GM18511 (cell line): Measurements from ENCODE around the gene CDYL2.

Experiments used
- ATAC-seq: cut with Tn5 transposase; IDR thresholded peaks from one replicate; pipeline ENCODE4 v1.9.1; 2021; ENCODE audit warnings: mild to moderate bottlenecking, moderate library complexity; ENCODE audit not compliant: unreplicated experiment

Gene CDYL2

DNA sequence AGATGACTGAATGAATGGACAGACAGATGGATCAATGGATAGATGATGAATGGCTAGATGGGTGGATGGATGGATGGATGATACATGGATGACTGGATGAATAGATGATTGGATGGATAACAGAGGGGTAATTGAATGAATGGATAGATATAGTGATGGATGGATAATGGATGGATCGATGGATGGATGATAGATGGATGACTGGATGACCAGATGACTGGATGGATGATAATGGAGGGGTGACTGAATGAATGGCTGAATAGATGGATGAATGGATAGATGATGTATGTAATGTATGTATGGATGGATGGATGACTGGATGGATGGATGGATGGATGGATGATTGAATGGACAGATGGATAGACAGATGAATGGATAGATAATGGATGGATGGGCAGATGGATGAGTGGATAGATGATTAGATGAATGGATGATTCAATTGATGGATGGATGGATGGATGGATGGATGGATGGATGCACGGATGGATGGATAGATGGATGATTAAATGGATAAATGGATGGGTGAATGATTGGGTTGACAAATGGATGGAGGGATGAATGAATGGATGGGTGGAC, 87.7 kb downstream of the CDYL2 start:
- no peak for ATAC-seq

DNA sequence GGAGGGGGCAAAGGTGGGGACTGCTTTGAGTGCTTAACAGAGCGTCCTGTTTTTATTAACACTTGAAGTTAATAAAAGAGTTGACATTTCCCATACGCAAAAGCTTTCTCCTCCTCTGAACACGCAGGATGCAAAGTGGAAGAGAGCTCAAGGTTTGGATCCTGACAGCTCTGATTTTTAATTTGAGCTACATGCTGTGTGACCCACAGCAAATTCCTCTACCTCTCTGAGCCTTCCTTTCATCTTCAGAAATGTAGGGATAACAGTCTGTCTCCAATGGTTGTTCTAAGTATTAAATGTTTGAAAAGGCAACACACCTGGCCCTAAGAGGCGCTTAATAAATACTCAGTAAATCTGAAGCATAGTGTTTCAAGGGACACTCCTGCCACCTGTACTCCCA, 93.0 kb downstream of the CDYL2 start:
- no peak for ATAC-seq

DNA sequence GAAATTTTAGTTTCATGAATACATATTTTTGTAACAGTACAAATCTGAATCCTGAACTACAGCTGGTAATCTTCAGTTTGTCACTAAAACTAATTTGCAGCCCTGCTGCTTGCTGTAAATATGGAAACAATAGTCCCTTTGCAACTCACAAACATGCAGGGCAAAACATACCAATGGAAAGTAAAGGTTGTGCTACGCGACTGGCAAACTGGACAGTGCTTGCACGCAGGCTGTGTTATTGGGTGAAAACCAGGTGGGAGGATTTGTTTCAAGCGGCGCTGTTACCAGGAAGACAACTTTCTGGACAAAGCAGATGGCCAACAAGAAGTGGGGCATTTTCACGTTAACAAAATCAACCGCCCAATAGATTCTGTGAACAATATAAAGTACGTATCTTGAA, 93.5 kb downstream of the CDYL2 start:
- ATAC-seq: peak; percentile 54

DNA sequence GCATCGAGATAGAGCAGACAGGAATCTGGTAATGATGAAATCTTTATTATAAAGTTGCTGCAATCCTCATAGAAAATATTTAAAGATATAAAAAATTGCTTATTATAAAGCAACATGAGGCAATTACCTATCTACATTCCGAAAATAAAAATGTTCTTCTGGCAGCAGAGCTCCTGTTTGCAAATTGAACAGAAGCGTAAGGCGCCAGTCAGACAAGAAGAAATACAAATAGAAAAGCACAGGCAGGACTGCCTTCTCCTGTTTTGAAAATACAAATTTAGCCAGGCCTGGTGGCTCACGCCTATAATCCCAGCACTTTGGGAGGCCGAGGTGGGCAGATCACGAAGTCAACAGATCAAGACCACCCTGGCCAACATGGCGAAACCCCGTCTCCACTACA, 95.6 kb downstream of the CDYL2 start:
- no peak for ATAC-seq

DNA sequence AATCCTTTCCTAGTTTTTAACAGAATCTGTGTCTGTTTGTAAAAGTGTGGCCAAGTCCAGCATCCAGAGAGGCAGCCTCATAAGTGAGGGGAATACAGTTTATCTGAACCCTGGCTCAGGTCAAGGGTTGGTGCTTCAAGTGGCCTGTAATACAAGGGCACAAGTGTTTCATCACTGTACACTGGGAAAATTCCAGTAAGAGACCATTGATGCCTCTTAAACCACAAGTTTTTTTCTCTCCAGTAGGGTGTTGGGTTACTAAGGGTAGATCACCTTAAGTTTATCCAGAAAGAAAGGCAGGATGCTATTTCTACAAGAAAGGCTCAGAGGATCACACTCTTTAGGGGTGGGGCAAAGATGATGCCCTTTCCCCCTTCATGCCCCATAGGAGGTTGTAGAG, 96.7 kb downstream of the CDYL2 start:
- no peak for ATAC-seq

DNA sequence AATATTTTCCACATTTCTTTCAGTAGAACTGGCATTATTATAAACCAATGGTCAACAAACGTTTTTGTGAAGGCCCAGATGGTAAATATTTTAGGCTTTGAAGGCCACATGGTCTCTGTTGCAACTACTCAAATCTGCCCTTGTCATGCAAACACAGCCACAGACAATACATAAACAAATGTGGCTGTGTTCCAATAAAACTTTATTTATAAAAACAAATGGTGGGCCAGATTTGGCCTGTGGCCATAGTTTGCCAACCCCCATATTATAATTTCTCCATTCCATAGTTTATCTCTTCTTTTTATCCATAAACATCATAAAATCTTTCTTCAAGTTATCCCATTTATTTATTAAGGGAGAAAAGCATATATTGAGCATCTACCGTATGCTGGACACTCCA, 98.8 kb downstream of the CDYL2 start:
- no peak for ATAC-seq

DNA sequence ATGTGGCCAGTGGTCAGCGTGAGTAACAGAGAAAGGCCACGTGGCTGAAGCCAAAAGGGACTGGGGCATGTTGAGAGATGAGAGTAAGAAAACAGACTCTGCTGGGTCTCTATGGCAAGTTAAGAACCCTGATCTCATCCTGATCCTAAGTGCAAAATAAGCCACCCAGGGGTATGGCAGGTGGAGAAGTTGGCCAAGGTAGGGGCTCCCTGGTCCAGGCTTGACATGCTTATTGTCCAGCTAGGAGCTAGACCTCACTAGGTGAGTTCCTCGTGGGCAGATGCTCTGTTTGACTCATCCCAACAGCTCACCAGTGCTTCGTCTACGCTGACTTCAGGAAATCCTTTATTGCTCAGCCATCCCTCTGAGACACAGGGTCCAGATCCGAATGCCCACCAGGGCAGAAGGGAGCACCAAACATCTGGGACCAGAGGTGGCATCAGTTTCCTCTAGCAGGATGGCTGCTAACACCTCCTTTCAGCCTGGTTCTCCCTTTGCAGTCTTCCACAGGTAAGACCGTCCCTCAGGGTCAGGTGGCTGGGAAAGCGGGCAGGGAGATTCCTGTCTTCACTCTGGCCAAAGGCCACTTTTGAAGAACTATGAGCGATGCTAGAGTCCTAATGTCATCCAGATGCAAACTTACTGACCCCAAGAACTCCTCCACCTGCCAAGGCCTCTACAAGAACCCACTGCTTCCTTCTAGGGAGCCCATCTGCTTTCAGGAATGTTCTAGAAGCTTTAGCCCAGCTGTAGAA, 99.5 kb downstream of the CDYL2 start:
- ATAC-seq: no peak

DNA sequence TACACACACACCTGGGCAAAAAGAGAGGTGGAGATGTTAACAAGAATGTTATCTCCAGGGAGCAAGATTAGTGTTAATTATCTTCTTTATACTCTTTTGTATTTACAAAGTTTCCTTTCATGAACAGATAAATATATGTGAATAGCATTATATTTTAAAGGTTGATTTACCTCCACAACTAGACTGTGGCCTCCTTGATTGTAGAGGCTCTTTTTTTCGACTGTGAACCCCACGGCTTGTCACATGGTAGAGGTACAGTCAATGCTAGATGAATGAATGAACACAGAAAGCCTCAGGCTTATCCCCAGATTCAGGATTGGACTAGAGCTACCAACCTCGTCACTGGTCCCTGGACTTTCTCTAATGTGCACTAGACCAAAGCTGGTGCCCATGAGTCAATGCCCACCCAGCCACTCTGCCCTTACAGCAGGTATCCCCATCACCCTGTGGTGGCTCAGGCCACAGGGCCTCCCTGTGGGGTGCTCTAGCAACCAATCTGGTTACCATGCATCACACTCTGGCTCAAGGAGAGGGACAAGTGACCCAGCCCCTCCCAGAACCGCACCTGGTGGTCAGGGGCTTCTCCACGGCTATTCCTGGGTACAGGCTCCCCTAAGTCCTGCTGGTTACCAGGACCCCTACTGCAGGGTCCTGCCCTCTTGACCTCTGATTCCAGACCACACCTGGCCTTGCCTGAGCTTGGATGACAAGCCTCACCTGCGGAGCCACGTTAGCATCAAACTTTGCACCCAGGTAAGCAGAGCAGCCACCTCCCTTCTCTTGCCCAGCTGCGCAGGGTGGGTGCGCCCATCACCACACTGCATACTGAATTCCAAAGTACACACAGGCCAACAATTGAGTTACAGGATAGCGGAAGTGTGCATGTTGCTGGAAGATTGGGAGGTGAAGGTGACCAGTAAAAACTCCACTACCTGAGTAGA, 101.0 kb downstream of the CDYL2 start:
- ATAC-seq: no peak

DNA sequence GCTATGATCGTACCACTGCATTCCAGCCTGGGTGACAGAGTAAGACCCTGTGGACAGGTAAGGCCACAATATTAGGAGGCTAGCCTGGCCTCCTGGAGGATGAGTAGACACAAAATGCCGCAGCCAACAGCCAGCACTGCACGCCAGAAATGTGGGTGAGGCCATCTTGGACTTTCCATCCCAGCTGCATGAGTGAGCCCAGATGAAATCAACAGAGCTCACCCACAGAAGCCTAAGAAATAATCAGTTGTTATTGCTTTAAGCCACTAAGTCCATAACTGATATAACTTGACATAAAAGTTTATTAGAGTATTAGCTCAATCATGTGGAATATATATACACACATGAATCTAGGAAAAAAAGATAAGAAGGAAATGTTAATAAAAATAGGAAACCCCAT, 101.7 kb downstream of the CDYL2 start:
- ATAC-seq: no peak

DNA sequence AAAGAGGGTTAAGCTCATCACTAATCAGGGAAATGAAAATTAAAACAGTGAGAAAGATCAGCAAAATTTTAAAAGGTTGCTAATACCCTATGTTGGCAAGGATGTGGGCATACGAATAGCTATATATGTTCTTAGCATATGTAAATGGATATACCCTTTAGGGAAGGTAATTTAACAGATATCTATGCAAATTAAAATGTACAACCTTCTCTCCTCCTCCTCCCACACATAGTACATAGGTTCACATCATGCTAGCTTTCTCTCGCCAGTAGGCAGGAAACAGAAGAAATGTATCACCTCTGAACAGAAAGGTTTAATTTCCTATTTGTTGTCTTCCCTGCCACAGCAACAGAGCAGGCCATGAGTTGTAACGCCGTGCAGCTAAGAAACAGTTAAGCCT, 103.8 kb downstream of the CDYL2 start:
- ATAC-seq: no peak

DNA sequence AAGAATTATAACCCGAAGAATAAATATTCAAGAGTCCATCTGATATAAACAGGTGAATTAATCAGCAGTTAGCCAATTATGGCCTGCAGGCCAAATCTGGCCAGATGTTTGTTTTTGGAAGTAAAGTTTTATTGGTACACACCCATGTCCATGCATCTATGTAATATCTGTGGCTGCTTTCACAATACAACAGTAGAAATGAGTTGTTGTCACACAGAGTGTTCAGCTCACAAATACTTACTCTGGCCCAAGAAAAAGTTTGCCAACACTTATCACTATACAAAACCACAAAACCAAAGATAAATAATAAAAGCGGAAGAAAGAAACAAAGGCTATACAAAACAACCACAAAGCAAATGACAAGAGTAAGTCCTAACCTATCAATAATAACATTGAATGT, 109.4 kb downstream of the CDYL2 start:
- ATAC-seq: no peak

DNA sequence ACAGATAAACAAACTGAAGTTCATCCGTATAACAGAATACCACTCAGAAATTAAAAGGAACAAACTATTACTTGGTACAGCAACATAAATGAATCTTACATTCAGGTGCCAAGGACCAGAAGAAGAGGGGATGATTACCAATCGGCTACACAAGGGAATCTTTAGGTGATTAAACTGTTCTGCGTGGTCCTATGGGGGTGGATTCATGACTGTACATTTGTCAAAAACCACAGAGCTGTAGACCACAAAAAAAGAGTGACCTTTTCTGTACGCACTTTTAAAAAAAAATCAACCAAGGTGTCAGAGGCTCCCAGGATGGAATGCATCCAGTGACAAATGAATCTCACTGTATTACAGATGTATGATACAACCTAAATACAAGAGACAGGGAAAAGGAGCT, 110.8 kb downstream of the CDYL2 start:
- no peak for ATAC-seq

DNA sequence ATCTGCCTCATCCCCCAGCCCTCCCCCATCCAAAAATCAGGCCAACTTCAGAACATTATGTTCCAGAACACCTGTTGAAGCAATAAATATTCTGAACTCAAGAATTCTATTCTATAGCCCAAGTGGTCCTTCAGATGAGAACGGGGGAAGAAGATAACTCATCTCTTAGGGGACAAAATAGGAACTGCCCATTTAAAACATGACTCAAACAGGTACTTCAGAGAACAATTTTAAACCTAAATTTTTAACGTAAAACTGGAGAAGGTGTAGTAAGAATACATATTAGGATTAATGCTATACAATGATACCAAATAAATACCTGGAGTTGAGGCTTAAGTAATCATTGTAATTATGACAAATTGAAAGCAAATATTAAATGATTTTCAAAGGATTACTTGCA, 112.1 kb downstream of the CDYL2 start:
- ATAC-seq: no peak

DNA sequence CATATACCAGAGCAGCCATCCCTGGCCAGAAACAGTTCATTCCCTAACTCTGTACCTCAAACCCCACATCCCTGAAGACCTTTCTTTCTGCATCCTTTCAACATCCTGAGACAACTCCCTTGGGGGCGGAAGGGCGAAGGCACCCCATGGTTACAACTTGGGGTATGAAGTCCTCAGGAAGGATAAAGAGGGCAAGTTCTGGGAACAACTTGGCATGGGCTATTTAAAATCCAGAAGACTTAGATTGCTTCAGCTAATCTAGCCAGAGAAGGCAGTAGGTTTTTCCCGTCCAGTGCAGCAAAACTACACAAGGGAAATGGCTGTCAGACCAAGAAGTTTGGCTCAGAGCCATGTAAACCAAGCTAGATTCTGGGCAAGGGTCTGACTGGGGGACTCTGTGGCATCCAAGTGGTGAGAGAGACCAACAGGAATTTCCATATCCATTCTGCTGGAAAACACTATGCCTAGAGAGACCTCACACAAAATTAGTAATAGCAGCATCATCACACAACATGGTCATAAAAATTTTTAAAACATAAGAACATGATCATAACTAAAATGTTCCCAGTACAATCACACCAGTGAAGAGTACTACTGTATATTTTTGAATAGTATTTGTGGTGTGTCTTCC, 113.2 kb downstream of the CDYL2 start:
- no peak for ATAC-seq

DNA sequence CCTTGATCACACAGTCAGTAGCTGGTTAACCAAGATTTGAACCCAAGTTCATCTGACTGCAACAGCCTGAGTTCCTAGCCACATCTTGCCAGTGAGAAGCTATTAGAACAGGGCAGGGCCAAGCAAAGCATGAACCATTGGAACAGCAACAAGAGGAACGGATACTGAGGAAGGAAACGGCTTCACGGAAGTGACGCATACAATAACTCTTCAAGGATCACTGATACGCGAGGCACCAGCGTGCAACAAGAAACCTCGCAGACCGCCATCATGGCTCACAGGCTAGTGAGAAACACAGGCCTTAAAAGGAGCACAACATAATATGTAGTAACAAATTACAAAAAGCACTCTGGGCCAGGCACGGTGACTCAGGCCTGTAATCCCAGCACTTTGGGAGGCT, 114.9 kb downstream of the CDYL2 start:
- ATAC-seq: no peak

DNA sequence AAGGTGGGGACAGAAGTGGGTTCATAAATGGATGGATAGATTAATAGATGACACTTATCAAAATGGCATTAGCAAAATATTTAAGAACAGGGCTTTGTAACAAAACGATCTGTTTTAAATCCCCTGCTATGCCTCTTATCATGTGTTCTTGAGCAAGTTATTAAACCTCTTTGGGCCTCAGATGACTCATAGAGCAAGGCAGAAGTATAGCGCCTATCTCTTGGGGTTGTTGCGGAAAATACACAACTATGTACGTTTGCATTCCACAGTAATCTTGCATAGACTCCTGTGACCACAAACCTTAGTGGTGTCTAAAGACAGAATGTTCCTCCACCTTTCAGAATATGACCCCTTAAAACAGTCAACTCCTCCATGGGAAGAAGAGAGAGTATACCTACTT, 116.8 kb downstream of the CDYL2 start:
- ATAC-seq: no peak

DNA sequence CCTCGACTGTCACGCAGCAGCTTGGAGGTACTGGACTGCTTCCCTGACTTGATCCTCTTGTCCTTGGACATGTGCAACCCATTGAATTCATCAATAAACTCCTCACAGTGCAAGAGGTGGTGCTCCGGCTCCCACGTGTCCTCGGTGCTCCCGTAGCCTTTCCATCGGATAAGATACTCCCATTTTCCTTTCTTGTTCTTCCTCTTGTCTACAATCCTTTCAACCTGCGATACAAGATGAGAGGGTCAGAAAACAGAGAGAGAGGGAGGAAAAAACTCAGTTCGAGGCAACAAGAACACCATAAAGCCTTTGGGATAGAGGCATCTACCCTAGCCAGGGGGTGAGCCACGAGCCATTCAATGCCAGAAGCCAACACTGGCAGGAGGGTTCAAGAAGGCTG, 119.5 kb downstream of the CDYL2 start:
- ATAC-seq: no peak

DNA sequence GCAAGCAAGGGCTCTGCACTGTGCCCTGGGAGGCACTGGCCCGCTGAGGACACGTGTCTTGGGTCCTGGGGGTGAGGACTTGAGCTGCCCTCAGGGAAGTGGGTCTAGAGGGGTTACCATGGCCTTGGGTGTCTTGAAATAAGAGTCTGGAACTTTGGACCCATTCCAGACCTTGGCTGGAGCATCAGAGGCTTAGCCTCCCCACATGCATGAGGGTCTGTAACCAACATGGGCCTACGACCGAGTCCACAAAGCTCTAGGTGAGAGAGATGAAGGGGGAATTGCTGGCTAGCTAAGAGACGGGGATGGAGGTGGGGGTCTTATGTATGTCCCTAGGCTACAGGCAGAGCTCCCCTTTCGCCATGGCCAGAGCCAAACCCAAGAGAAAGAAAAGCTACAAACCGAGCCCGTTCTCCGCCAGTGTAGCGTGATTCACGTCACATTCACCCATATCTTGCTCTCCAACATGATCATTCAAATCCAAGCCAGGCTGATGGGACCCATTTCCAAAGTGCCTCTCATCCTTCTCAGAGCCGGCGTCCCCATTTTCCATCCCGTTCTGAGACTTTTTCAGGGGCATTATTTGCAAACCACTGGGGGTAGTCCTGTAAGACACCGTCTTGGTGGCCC, 120.1 kb downstream of the CDYL2 start:
- ATAC-seq: no peak

DNA sequence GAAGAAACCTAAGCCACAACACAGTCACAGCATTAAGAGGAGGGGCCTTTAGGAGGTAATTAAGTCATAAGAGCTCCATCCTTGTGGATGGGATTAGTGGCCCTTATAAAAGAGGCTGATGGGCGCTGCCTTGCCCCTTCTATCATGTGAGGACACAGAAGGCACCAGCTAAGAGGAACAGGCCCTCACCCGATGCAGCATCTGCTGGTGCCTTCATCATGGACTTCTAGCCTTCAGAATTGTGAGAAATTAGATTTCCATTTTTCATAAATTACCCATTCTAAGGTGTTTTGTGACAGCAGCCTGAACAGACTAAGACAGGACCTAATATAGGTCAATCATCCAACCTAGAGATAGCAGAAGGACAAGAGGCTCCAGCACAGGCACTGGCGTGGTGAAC, 120.8 kb downstream of the CDYL2 start:
- no peak for ATAC-seq

DNA sequence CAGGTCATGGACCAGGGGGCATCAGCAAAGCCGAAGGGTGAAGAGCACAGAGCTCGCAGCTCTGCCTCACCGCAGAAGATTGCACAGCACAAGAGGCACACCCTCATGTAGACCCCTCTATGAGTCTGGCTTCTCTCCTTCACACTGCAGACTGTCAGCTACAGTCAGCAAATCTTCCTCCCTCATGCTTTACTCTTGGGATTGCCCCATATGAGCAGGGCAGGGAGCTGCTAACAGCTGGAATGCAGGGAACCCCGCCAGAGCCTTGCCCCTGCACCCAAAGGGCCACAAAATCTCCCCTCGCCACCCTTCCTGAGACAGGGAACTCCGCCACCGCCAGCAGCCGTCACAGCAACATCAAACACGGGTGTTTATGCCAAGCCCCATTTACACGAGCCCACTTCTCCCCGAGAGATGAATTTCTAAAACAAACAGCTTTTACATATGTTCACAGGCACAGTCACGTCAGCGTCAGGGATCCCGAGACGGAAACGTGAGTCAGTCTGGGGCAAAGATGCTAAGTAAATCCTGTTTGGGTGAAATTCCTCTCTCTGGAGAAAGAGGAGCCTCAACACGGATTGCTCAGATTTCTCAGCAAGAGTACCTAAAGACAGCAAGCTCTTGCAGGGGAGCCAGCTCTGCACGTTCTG, 121.9 kb downstream of the CDYL2 start:
- no peak for ATAC-seq
